Measurements from ENCODE around the gene FAM187B.
"Not testable (repeated sequence)": the region's sequence is repeated elsewhere in the genome, so short reads cannot be mapped to it uniquely, and the experiment has no call there.

The FAM187B gene

GRCh38 chr19:35249146-35249847 is 20.8 kb upstream of the FAM187B start:
- peak overlapping the region; percentile 89 for H3K4me3 ChIP-seq (ENCODE audit: insufficient read depth, low read depth, low read length)
- H3K27me3 ChIP-seq (ENCODE audit: control insufficient read depth, insufficient read depth, low read length, poor library complexity, severe bottlenecking), result no peaks in the 10 kb centered on the region
- H3K4me1 ChIP-seq (ENCODE audit: control insufficient read depth, insufficient read depth, low read length), result peaks cover 9% of the 10 kb centered on the region
- H3K27ac ChIP-seq (ENCODE audit: insufficient read depth, low read depth, low read length, poor library complexity, severe bottlenecking), result peak overlapping the region; percentile 98
- H3K9me3 ChIP-seq (ENCODE audit: control insufficient read depth, low read length), result no peaks in the 10 kb centered on the region
- 1% methylated on average over 39 of the region's 39 CpGs for WGBS, 2 experiments
- peaks cover 17% of the 10 kb centered on the region for H3K36me3 ChIP-seq (ENCODE audit: control insufficient read depth, insufficient read depth, low read length)

- 0% methylated on average over 69 of the region's 69 CpGs for WGBS, 2 experiments
- peaks cover 9% of the 10 kb centered on the region for H3K4me1 ChIP-seq (ENCODE audit: control insufficient read depth, insufficient read depth, low read length)
- peak within 1 kb of the TSS; percentile 89 for H3K4me3 ChIP-seq (ENCODE audit: insufficient read depth, low read depth, low read length)
- peak within 1 kb of the TSS; percentile 98 for H3K27ac ChIP-seq (ENCODE audit: insufficient read depth, low read depth, low read length, poor library complexity, severe bottlenecking)
- H3K27me3 ChIP-seq (ENCODE audit: control insufficient read depth, insufficient read depth, low read length, poor library complexity, severe bottlenecking), result no peaks in the 10 kb centered on the region
- H3K36me3 ChIP-seq (ENCODE audit: control insufficient read depth, insufficient read depth, low read length), result peaks cover 15% of the 10 kb centered on the region
- no peaks in the 10 kb centered on the region for H3K9me3 ChIP-seq (ENCODE audit: control insufficient read depth, low read length)
Measured at GRCh38 chr19:35248310-35249145, 20.0 kb upstream of the FAM187B start, which contains the start of gene LSR. TSS of gene LSR (plus strand) at chr19:35249002. CDS start at chr19:35249023, 21 bp downstream.

GRCh38 chr19:35247526-35248309 is 19.2 kb upstream of the FAM187B start:
- Histone ChIP-seq H3K4me1 (ENCODE audit: control insufficient read depth, insufficient read depth, low read length) (peaks cover 9% of the 10 kb centered on the region), H3K27ac (ENCODE audit: insufficient read depth, low read depth, low read length, poor library complexity, severe bottlenecking) (peak overlapping the region; percentile 98), H3K27me3 (ENCODE audit: control insufficient read depth, insufficient read depth, low read length, poor library complexity, severe bottlenecking) (no peaks in the 10 kb centered on the region), H3K9me3 (ENCODE audit: control insufficient read depth, low read length) (no peaks in the 10 kb centered on the region), H3K4me3 (ENCODE audit: insufficient read depth, low read depth, low read length) (peak overlapping the region; percentile 89), H3K36me3 (ENCODE audit: control insufficient read depth, insufficient read depth, low read length) (peaks cover 15% of the 10 kb centered on the region)
- WGBS, 2 experiments, result 1 to 2% methylated on average over 42 of the region's 42 CpGs

GRCh38 chr19:35246466-35247092 is 18.0 kb upstream of the FAM187B start:
- WGBS, 2 experiments, result 92 to 97% methylated on average over 4 of the region's 4 CpGs
- no peaks in the 10 kb centered on the region for H3K9me3 ChIP-seq (ENCODE audit: control insufficient read depth, low read length)

GRCh38 chr19:35241417-35241816 is 12.9 kb upstream of the FAM187B start:
- 90 to 100% methylated on average over 1 of the region's 1 CpG for whole genome bisulfite sequencing, 2 experiments
- H3K4me3 ChIP-seq (ENCODE audit: insufficient read depth, low read depth, low read length), result no peak overlapping the region
- no peaks in the 10 kb centered on the region for H3K9me3 ChIP-seq (ENCODE audit: control insufficient read depth, low read length)
- no peaks in the 10 kb centered on the region for H3K4me1 ChIP-seq (ENCODE audit: control insufficient read depth, insufficient read depth, low read length)
- no peak overlapping the region for H3K27ac ChIP-seq (ENCODE audit: insufficient read depth, low read depth, low read length, poor library complexity, severe bottlenecking)
- no peaks in the 10 kb centered on the region for H3K27me3 ChIP-seq (ENCODE audit: control insufficient read depth, insufficient read depth, low read length, poor library complexity, severe bottlenecking)
- no peaks in the 10 kb centered on the region for H3K36me3 ChIP-seq (ENCODE audit: control insufficient read depth, insufficient read depth, low read length)

More at GRCh38 chr19:35246466-35247092, 18.0 kb upstream of the FAM187B start:
- Histone ChIP-seq H3K36me3 (ENCODE audit: control insufficient read depth, insufficient read depth, low read length) (peaks cover 14% of the 10 kb centered on the region), H3K27ac (ENCODE audit: insufficient read depth, low read depth, low read length, poor library complexity, severe bottlenecking) (no peak overlapping the region), H3K27me3 (ENCODE audit: control insufficient read depth, insufficient read depth, low read length, poor library complexity, severe bottlenecking) (no peaks in the 10 kb centered on the region), H3K4me3 (ENCODE audit: insufficient read depth, low read depth, low read length) (no peak overlapping the region), H3K4me1 (ENCODE audit: control insufficient read depth, insufficient read depth, low read length) (peaks cover 9% of the 10 kb centered on the region)

- Histone ChIP-seq H3K36me3 (ENCODE audit: control insufficient read depth, insufficient read depth, low read length) (no peaks in the 10 kb centered on the region), H3K27ac (ENCODE audit: insufficient read depth, low read depth, low read length, poor library complexity, severe bottlenecking) (no peak overlapping the region), H3K27me3 (ENCODE audit: control insufficient read depth, insufficient read depth, low read length, poor library complexity, severe bottlenecking) (no peaks in the 10 kb centered on the region), H3K4me1 (ENCODE audit: control insufficient read depth, insufficient read depth, low read length) (no peaks in the 10 kb centered on the region), H3K9me3 (ENCODE audit: control insufficient read depth, low read length) (no peaks in the 10 kb centered on the region), H3K4me3 (ENCODE audit: insufficient read depth, low read depth, low read length) (no peak overlapping the region)
- 90% methylated on average over 1 of the region's 1 CpG for WGBS, 2 experiments
Measured at GRCh38 chr19:35240327-35240726, 11.8 kb upstream of the FAM187B start.

- WGBS, 2 experiments, result 93 to 100% methylated on average over 1 of the region's 1 CpG
Measured at GRCh38 chr19:35239597-35239996, 11.1 kb upstream of the FAM187B start.

GRCh38 chr19:35236638-35237400 is 8.3 kb upstream of the FAM187B start:
- WGBS, 2 experiments, result 72 to 83% methylated on average over 4 to 6 of the region's 6 CpGs
- no peak overlapping the region for H3K27ac ChIP-seq (ENCODE audit: insufficient read depth, low read depth, low read length, poor library complexity, severe bottlenecking)
- no peaks in the 10 kb centered on the region for H3K4me1 ChIP-seq (ENCODE audit: control insufficient read depth, insufficient read depth, low read length)
- H3K9me3 ChIP-seq (ENCODE audit: control insufficient read depth, low read length), result peaks cover 2% of the 10 kb centered on the region
- no peaks in the 10 kb centered on the region for H3K27me3 ChIP-seq (ENCODE audit: control insufficient read depth, insufficient read depth, low read length, poor library complexity, severe bottlenecking)
- H3K36me3 ChIP-seq (ENCODE audit: control insufficient read depth, insufficient read depth, low read length), result no peaks in the 10 kb centered on the region
- H3K4me3 ChIP-seq (ENCODE audit: insufficient read depth, low read depth, low read length), result no peak overlapping the region

More at GRCh38 chr19:35239597-35239996, 11.1 kb upstream of the FAM187B start:
- H3K27ac ChIP-seq (ENCODE audit: insufficient read depth, low read depth, low read length, poor library complexity, severe bottlenecking); H3K36me3 ChIP-seq (ENCODE audit: control insufficient read depth, insufficient read depth, low read length); H3K9me3 ChIP-seq (ENCODE audit: control insufficient read depth, low read length); H3K4me1 ChIP-seq (ENCODE audit: control insufficient read depth, insufficient read depth, low read length); H3K4me3 ChIP-seq (ENCODE audit: insufficient read depth, low read depth, low read length); H3K27me3 ChIP-seq (ENCODE audit: control insufficient read depth, insufficient read depth, low read length, poor library complexity, severe bottlenecking): not testable (repeated sequence)

- Histone ChIP-seq H3K4me3 (ENCODE audit: insufficient read depth, low read depth, low read length) (no peak overlapping the region), H3K27ac (ENCODE audit: insufficient read depth, low read depth, low read length, poor library complexity, severe bottlenecking) (no peak overlapping the region), H3K36me3 (ENCODE audit: control insufficient read depth, insufficient read depth, low read length) (no peaks in the 10 kb centered on the region), H3K9me3 (ENCODE audit: control insufficient read depth, low read length) (peaks cover 2% of the 10 kb centered on the region), H3K27me3 (ENCODE audit: control insufficient read depth, insufficient read depth, low read length, poor library complexity, severe bottlenecking) (no peaks in the 10 kb centered on the region), H3K4me1 (ENCODE audit: control insufficient read depth, insufficient read depth, low read length) (no peaks in the 10 kb centered on the region)
- WGBS, 2 experiments, result 76 to 78% methylated on average over 4 to 5 of the region's 5 CpGs
Measured at GRCh38 chr19:35232912-35233311, 4.4 kb upstream of the FAM187B start.

Data from ectodermal cell (in vitro differentiated cells).